ENCODE measurements around the gene SERPINH1.
A peak's percentile ranks its signal among the peaks of the same experiment; 100 is the strongest.

The SERPINH1 gene

DNA sequence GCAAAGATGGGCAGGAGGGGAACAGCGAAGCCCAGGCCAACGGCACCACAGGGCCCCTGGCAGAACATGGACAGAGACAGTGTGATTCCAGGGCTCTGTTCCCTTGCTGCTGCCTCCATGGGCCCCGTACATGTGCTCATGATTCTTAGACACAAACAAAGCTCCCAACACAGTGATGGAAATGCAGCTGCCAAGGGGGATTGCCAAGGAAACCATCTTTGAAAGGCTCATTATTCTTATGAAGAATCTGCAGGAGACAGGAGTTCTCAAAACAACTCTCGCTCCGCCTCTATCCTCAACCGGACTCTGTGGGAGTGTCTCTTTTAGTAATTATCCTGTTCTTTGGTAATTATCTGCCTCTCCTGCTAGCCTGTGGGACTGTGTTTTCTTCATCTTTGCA, 32.2 kb downstream of the SERPINH1 start:
- DNase-seq (ENCODE audit: extremely low read depth, low read depth), result no peak
- TF ChIP-seq, protein P1, sequence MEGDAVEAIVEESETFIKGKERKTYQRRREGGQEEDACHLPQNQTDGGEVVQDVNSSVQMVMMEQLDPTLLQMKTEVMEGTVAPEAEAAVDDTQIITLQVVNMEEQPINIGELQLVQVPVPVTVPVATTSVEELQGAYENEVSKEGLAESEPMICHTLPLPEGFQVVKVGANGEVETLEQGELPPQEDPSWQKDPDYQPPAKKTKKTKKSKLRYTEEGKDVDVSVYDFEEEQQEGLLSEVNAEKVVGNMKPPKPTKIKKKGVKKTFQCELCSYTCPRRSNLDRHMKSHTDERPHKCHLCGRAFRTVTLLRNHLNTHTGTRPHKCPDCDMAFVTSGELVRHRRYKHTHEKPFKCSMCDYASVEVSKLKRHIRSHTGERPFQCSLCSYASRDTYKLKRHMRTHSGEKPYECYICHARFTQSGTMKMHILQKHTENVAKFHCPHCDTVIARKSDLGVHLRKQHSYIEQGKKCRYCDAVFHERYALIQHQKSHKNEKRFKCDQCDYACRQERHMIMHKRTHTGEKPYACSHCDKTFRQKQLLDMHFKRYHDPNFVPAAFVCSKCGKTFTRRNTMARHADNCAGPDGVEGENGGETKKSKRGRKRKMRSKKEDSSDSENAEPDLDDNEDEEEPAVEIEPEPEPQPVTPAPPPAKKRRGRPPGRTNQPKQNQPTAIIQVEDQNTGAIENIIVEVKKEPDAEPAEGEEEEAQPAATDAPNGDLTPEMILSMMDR (IDR thresholded peaks at IDR 0.05; ENCODE audit: low read depth, low read length), result no peak

DNA sequence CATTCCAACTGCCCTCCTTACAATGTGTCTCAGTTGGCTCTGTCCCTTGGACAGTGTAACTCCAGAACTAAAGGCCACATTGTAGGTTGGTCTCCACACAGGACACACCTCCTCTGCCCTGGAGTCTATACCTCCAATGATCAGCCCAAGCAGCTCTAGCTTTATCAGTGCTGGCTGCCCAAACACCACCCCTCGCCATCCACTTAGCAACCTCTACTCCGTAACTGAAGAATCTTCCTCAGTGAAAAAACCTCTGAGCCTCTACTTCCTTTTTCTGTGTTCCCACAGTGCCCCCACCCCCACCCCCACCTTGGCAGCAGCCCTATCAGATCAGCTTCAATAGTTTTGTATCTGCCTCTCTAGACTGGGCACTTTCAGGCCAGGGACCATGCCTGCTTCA, 33.4 kb downstream of the SERPINH1 start:
- no peak for DNase-seq (ENCODE audit: extremely low read depth, low read depth)
- TF ChIP-seq, protein P1 (IDR thresholded peaks at IDR 0.05; ENCODE audit: low read depth, low read length), result no peak

DNA sequence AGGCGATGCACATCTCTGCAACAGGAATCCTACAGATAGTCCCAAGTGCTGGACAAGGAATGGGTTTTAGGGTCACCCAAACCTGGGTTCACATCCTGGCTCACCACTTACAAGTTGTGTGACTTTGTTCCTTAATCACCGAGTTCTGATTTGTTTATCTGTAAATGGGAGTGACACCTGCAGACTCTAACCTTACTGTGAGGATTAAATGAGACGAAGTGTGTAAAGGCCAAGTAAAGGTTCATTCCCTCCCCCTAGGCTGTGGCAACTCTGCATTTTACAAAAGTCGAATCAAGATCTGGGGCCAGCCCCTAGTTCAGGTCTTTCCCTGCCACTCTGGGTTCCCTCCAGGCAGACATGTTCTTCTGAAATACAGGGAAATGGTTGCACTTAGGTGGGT, 34.9 kb downstream of the SERPINH1 start:
- no peak for DNase-seq (ENCODE audit: extremely low read depth, low read depth)
- TF ChIP-seq, protein P1 (IDR thresholded peaks at IDR 0.05; ENCODE audit: low read depth, low read length), result no peak

DNA sequence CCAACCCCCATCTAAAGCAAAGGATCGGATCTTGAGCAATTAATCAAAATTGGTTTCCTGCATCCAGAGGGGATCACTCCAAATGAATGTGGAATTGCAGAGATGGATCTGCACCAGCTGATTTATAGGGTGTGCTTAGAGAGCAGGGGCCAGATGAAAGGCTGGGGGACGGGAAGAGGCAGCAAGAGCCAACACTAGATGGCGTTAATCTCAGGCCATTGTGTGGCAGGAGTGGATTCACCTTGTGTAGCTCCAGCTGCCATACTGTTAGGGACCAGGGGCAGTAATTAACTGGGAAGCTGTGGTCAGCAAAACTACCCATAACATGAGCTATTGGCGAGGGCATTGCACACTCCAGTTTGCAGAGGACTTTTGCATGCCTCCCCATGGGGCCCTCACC, 35.6 kb downstream of the SERPINH1 start:
- TF ChIP-seq, protein P1 (IDR thresholded peaks at IDR 0.05; ENCODE audit: low read depth, low read length), result peak; percentile 26
- DNase-seq (ENCODE audit: extremely low read depth, low read depth), result no peak

DNA sequence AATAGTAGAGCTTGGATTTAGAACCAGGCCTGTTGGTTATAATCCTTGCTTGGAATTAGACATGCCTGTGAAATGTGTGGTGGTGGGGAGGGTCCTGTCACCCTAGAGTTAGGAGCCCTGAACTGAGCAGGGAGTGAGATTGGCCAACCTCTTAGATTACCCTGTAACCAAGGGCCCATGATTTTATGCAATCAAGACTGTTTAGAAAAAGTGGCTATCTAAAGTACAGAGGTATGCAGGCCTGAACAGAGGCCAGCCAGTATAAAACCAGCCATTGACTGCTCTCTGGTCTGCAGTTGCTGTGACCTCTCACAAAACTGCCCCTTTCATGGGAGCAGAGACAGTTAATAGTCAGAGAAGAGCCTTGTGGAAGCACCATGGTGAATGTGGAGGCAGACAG, 36.2 kb downstream of the SERPINH1 start:
- TF ChIP-seq, protein P1 (IDR thresholded peaks at IDR 0.05; ENCODE audit: low read depth, low read length), result no peak
- DNase-seq (ENCODE audit: extremely low read depth, low read depth), result no peak

DNA sequence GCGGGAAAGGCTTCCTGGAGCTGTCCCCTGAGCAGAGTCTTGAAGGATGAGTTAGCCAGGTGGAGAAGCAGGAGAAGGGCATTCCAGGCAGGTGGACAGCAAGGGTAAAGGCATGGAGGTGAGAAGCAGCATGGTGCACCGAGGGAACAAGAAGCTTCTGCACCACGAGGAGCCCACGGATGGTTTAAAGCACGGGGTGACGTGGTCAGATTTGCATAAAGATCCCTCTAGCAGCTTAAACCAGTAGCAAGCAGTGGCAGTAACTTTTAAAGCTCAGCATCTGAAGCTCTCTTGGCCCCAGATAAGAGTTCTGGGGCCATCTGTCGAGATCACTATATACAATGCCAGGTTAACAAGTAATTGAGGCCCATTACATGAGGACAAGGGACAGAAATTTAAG, 36.8 kb downstream of the SERPINH1 start:
- TF ChIP-seq, protein P1 (IDR thresholded peaks at IDR 0.05; ENCODE audit: low read depth, low read length), result no peak
- no peak for DNase-seq (ENCODE audit: extremely low read depth, low read depth)

DNA sequence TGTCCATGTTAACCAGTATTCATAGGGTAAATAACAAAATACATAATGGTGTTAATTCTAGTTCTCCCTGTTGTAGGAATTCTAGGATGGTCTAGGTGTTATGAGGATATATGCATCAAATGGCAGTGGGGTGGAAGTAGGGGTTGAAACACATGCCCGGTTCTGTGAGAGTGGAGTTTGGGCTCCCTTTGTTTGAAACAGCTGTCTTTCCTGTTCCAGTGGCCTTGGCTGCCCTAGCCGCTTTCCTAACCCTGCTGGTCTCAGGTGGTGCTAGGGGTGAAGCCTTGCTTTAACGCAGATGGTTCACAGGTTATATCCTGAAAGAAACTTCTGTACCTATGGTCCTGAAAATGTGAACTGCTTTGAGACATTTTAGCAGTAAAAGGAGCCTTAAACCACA, 38.3 kb downstream of the SERPINH1 start:
- TF ChIP-seq, protein P1 (IDR thresholded peaks at IDR 0.05; ENCODE audit: low read depth, low read length), result no peak
- no peak for DNase-seq (ENCODE audit: extremely low read depth, low read depth)

Measured in AG09319 (cell line).